Coronary artery (tissue), 2 donors: ENCODE measurements around the gene KCNAB1.

Experiments used
- DNase-seq: peaks from one replicate; pipeline ENCODE4 v3.0.0-alpha.2; 2017; ENCODE audit warnings: low spot score
- H3K27ac ChIP-seq, 2 donors: fragments of 200-600 bp; sonication (generic); one replicate each; pipeline ENCODE4 v1.5.1; 2016 to 2019
- H3K4me3 ChIP-seq: fragments of 200-600 bp; sonication (generic); 2 replicates; pipeline ENCODE4 v1.5.1; 2016; ENCODE audit warnings: mild to moderate bottlenecking, moderate library complexity
- CTCF ChIP-seq: fragments of 200-600 bp; sonication (generic); IDR thresholded peaks from one replicate; pipeline ENCODE4 v1.5.1; 2019; ENCODE audit warnings: antibody characterized with exemption

The KCNAB1 gene

DNA sequence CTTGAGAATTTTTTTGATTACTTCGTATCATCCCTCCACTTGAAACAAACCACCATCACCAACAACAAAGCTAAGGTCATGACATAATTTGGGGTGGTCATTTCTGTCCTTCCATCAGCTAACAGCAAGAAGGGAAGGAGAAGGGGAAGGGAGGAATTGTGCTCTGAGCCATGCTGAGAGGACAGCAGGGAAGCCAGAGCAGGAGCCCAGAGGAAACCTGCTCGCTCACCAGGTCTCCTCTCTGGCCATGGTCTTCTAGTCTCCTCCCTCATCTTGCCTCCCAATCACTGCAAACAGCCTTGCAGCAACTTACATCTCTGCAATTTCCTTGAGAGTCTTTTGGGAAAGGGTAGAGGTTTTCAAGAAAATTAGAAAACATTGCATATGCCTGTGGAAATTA, 237.9 kb downstream of the KCNAB1 start:
- TF ChIP-seq CTCF: no peak
- no peak overlapping the region for H3K4me3 ChIP-seq
- no peak for DNase-seq
- no peak overlapping the region for H3K27ac ChIP-seq

DNA sequence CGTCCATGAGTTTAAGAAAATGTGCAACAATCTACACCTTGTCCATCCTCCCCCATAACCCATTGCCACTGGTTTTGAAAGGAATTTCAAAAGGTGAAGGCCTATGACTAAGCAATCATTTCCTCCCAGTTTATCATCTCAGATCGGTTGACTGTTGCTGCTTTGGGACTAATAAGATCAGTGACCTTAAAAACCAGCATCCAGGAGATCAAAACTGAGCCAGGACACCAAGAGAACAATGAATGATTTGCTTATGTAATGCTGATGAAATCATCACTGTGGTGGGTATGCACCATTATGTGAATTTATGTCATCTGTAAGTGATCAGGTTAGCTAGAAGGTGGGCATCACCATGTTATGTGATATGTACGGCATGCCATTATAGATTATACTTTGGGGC, 239.0 kb downstream of the KCNAB1 start:
- no peak for DNase-seq
- no peak overlapping the region for H3K4me3 ChIP-seq
- no peak for TF ChIP-seq CTCF
- H3K27ac ChIP-seq: no peak overlapping the region

GRCh38 chr3:156360083-156360482, 239.7 kb downstream of the KCNAB1 start:
- DNase-seq: no peak
- no peak for TF ChIP-seq CTCF
- H3K27ac ChIP-seq: no peak overlapping the region

DNA sequence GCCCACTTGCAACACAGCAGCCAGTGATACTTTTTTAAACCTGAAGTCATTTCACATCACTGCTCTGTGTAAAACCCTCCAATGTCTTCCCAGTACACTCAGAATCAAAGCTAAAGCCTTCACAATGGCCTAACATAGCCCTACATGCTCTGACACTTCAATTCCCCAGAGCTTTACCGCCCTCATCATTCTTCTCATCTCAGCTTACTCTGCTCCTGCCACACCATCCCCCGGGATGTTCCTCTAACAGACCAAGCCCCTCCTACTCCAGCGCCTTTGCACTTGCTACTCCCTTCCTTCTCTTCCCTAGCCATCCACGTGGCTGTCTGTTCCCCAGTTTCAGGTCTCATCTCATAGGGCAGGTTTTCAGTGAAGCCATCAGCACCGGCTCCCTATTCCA, 240.6 kb downstream of the KCNAB1 start:
- TF ChIP-seq CTCF: no peak
- Histone ChIP-seq H3K27ac (no peak overlapping the region), H3K4me3 (no peak overlapping the region)
- DNase-seq: no peak

More at GRCh38 chr3:156360083-156360482, 239.7 kb downstream of the KCNAB1 start:
- H3K4me3 ChIP-seq: no peak overlapping the region

DNA sequence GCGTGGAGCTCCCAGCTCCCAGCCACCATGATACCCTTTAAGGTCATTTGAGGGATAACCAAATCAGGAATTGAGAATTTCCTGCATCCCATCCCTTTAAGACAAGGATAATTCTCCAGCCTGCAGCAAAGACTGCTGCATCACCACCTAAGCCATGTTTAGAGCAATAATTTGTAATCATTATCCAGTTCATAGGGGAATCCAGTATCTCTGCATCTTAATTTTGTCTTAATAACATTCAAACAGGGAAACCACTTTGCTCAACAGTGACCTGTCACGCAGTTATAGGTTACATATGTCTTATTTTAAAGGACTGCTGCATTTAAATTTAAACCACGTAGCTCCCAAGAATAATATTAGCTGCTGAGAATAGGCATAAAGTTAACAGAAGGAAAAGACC, 246.2 kb downstream of the KCNAB1 start:
- no peak for DNase-seq
- TF ChIP-seq CTCF: no peak
- Histone ChIP-seq H3K27ac (no peak overlapping the region), H3K4me3 (no peak overlapping the region)

DNA sequence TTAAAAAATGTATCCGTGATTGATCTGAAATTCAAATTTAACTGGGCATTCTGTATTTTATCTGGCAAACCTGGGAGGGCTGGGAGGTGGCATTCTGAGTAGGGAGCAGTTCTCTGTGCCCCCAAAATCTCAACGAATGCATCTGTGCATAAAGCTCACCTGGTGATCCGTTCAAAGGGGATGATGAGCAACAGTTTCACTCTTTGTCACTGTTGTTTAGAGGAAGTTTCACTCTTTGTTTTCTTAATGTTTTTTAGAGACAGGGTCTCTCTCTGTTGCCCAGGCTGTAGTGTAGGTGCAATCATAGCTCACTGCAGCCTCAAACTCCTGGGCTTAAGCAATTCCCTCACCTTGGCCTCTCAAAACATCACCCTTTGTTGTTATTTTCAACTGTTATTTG, 247.8 kb downstream of the KCNAB1 start:
- Histone ChIP-seq H3K4me3 (no peak overlapping the region), H3K27ac (no peak overlapping the region)
- no peak for DNase-seq
- no peak for TF ChIP-seq CTCF

DNA sequence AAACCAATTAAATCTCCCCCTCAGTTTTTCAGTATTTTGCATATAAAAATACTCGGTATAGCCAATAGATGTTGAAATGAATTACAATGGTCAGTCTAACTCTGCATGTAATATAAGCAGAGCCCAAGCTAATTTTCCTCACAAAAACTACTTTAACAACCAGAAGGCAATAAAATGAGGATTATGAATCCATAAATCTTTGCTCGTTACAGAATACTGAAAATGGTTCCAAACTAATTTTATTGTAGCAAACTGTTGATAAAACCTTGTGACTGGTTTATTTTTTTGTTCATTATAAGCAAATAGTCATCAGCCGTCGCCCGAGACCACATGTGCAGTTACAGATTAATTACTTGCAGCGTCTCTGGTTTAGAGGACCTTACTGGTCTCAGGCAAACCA, 251.3 kb downstream of the KCNAB1 start:
- Histone ChIP-seq H3K4me3 (no peak overlapping the region), H3K27ac (no peak overlapping the region)
- no peak for TF ChIP-seq CTCF
- DNase-seq: no peak
